Caco-2 (cell line): Measurements from ENCODE around the gene UBE2O. TPM values are rescaled to one million over a fixed set of nuclear protein-coding genes. Genes with fewer than 3 reads are reported as not detected.

Experiments used
- BruUV-seq: library from RNA; stranded (reverse); fragments of 400-500 nt; replicated peaks from 2 replicates; lab custom pipeline; 2021; lab: Mats Ljungman, UMichigan
- CTCF ChIA-PET: fragments of 300-600 bp; sonication (Branson Sonifier 250); formaldehyde crosslinking; loops from one replicate; lab custom pipeline; 2022; ENCODE audit warnings: antibody characterized with exemption; lab: Charles Lee
- POLR2A ChIA-PET: fragments of 300-600 bp; sonication (Branson Sonifier 250); formaldehyde crosslinking; loops from one replicate; lab custom pipeline; 2022; ENCODE audit warnings: antibody characterized with exemption; lab: Charles Lee
- DNase-seq, 2 experiments: peaks; one replicate each; pipeline versions ENCODE4 v3.0.0 to v3.0.0-alpha.2; 2020 to 2022
- H3K27me3 ChIP-seq: replicated peaks from 2 replicates; pipeline ENCODE4 v1.6.0; 2011; ENCODE audit warnings: low read length; ENCODE audit not compliant: control insufficient read depth, insufficient read depth
- H3K36me3 ChIP-seq: 2 replicates; pipeline ENCODE4 v1.5.1; 2011; ENCODE audit warnings: low read length; ENCODE audit not compliant: control insufficient read depth, insufficient read depth
- H3K4me1 ChIP-seq: fragments of 250-450 bp; sonication (Bioruptor Pico); 2 replicates; pipeline ENCODE4 v1.5.1; 2020; ENCODE audit warnings: mild to moderate bottlenecking
- H3K4me3 ChIP-seq: 2 replicates; pipeline ENCODE4 v1.5.1; 2011; ENCODE audit warnings: low read depth, mild to moderate bottlenecking, control low read depth, low read length
- H3K9me3 ChIP-seq: fragments of 250-450 bp; sonication (Bioruptor Pico); 2 replicates; pipeline ENCODE4 v1.5.1; 2020; ENCODE audit warnings: mild to moderate bottlenecking, moderate library complexity
- H3K27ac Mint-ChIP-seq: one replicate; pipeline ENCODE4 v1.8.0; 2022; ENCODE audit warnings: mixed read lengths; ENCODE audit not compliant: unreplicated experiment
- H3K27me3 Mint-ChIP-seq: one replicate; pipeline ENCODE4 v1.8.0; 2022; ENCODE audit warnings: mixed read lengths; ENCODE audit not compliant: insufficient read depth, unreplicated experiment
- H3K36me3 Mint-ChIP-seq: one replicate; pipeline ENCODE4 v1.8.0; 2022; ENCODE audit warnings: mild to moderate bottlenecking, mixed read lengths; ENCODE audit not compliant: insufficient read depth, unreplicated experiment
- H3K4me1 Mint-ChIP-seq: one replicate; pipeline ENCODE4 v1.8.0; 2022; ENCODE audit warnings: low read depth, mixed read lengths; ENCODE audit not compliant: unreplicated experiment
- H3K4me3 Mint-ChIP-seq: one replicate; pipeline ENCODE4 v1.8.0; 2022; ENCODE audit warnings: mild to moderate bottlenecking, moderate library complexity, mixed read lengths; ENCODE audit not compliant: unreplicated experiment
- H3K9me3 Mint-ChIP-seq: one replicate; pipeline ENCODE4 v1.8.0; 2022; ENCODE audit warnings: mixed read lengths; ENCODE audit not compliant: unreplicated experiment
- intact Hi-C: fragments of 100-400 bp; cut with micrococcal nuclease; formaldehyde crosslinking; loops from one replicate; pipeline ENCODE4 v1.10.0; 2022; ENCODE audit not compliant: unreplicated experiment
- total RNA-seq: library from RNA; stranded (reverse); gene quantifications from 2 replicates; pipeline ENCODE4 v1.2.3, GENCODE V29; 2022
- TF ChIP-seq, protein P1 (sequence below), 2 experiments: fragments of 200-600 bp in 1 of 2; IDR thresholded peaks; 1 replicate in 1 of 2; 2 replicates in 1 of 2; pipeline versions ENCODE4 v1.5.1 to v1.8.0; 2011 to 2022; ENCODE audit warnings: antibody characterized with exemption in 1 of 2, control low read depth in 1 of 2, inconsistent platforms in 1 of 2, low read depth in 1 of 2, low read length in 1 of 2, mild to moderate bottlenecking in 1 of 2, moderate library complexity in 1 of 2; ENCODE audit not compliant: insufficient read depth in 1 of 2, severe bottlenecking in 1 of 2, unreplicated experiment in 1 of 2

Gene UBE2O
- total RNA-seq, 1 experiment from 2014 or later: 37.6 TPM

DNA sequence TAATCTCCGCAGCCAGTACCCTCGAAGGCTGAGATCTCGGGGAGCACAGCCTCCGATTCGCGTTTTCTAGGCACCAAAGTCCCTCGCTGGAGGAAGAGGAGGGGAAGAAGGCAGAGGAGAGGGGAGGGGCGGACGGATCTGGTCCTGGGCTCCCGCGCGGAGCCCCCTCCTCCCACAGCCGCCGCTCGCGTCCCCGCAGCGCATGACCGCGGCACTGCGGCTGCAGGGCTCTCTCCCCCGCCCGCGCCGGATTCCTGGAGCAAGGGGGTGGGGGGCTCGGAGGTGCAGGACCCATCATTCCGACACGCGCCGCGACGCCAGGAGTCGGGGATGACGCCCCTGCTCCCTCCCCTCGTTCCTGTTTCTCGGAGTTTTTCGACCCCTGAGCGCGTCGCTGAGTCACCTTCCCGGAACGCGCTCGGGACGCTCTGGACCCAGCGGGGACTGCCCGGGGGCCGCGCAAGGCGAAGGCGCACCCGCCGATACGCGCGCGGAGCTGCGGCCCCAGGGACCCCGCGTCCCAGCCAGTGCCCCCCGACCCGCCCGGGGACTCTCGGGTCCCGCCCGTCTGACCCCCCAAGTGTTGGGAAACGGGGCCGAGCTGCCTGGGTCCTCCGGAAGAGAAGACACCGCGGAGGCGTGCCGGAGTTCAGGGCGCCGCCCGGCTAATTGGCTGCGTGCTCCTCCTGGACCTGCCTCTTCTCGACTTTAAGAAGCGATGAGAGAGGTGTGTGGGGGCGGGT is 70.0 kb downstream of the UBE2O start:
- Mint-ChIP-seq H3K4me3 (peak overlapping the region; percentile 91), H3K9me3 (no peaks in the 10 kb centered on the region), H3K27ac (no peak overlapping the region), H3K4me1 (no peaks in the 10 kb centered on the region), H3K27me3 (no peaks in the 10 kb centered on the region), H3K36me3 (peaks cover 12% of the 10 kb centered on the region)
- peaks cover 14% of the 10 kb centered on the region for H3K4me1 ChIP-seq
- TF ChIP-seq, protein P1, sequence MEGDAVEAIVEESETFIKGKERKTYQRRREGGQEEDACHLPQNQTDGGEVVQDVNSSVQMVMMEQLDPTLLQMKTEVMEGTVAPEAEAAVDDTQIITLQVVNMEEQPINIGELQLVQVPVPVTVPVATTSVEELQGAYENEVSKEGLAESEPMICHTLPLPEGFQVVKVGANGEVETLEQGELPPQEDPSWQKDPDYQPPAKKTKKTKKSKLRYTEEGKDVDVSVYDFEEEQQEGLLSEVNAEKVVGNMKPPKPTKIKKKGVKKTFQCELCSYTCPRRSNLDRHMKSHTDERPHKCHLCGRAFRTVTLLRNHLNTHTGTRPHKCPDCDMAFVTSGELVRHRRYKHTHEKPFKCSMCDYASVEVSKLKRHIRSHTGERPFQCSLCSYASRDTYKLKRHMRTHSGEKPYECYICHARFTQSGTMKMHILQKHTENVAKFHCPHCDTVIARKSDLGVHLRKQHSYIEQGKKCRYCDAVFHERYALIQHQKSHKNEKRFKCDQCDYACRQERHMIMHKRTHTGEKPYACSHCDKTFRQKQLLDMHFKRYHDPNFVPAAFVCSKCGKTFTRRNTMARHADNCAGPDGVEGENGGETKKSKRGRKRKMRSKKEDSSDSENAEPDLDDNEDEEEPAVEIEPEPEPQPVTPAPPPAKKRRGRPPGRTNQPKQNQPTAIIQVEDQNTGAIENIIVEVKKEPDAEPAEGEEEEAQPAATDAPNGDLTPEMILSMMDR (IDR thresholded peaks at IDR 0.05; ENCODE audit: insufficient read depth in 1 of 2, low read depth in 1 of 2, low read length in 1 of 2, severe bottlenecking in 1 of 2, unreplicated experiment in 1 of 2): no peak
- H3K4me3 ChIP-seq: peak overlapping the region; percentile 76
- peaks cover 1% of the 10 kb centered on the region; the same call in 1 of the 2 replicates for H3K27me3 ChIP-seq
- no TSS peak for BruUV-seq
- CTCF ChIA-PET: interaction anchor here (0.5 to 5.6 kb wide), 5 partner anchors 15 to 1251 kb away, joined by 3 to 49 read pairs (median 4); partner anchors contain the start of genes NT5C, PRPSAP1 and TRIM47
- H3K9me3 ChIP-seq: no peaks in the 10 kb centered on the region
- peak in 1 of 2 experiments; percentile 62 for DNase-seq
- intact Hi-C loops: loop anchor here (2.0 kb wide), 1 partner anchor 30 kb away; the partner anchor contains the start of gene PRPSAP1
- no peaks in the 10 kb centered on the region for H3K36me3 ChIP-seq
- POLR2A ChIA-PET: interaction anchor here (0.7 kb wide), 1 partner anchor 119 kb away, joined by 4 read pairs; no protein-coding TSS in a partner anchor

DNA sequence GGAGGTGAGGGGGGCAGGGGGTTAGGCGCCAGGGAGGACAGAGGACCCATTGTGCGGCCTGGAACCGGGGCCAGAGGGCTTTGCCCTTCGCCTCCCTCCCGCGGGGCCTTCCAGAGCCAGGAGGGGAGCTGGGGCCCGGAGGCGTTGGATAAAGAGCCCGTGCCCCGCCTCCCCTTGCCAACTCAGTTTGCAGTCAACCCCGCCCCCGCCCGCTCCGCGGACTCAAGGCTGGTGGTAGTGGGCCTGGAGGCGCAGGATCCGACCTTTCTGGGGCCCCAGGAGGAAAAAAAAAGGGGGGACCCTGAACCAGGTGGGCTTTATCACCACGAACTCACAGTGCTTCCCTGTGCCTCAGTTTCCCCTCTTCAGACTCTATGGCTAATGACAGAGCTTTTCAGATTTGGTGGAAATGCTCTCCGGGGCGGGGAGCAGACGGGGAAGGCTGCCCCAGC is 70.6 kb downstream of the UBE2O start:
- H3K36me3 Mint-ChIP-seq: peaks cover 10% of the 10 kb centered on the region
- no peak for DNase-seq
- intact Hi-C loops: loop anchor here (2.0 kb wide), 1 partner anchor 30 kb away; the partner anchor contains the start of gene PRPSAP1
- H3K4me3 ChIP-seq: peak overlapping the region; percentile 76
- TF ChIP-seq, protein P1 (IDR thresholded peaks at IDR 0.05; ENCODE audit: insufficient read depth in 1 of 2, low read depth in 1 of 2, low read length in 1 of 2, severe bottlenecking in 1 of 2, unreplicated experiment in 1 of 2): no peak
- BruUV-seq: no TSS peak
- ChIA-PET POLR2A (no interaction called here), CTCF (interaction anchor here (0.5 to 0.7 kb wide), 3 partner anchors 27 to 1251 kb away, joined by 3 to 4 read pairs (median 4); partner anchors contain the start of genes NT5C and TRIM47)
- H3K4me1 ChIP-seq: peaks cover 14% of the 10 kb centered on the region
- no peak overlapping the region for H3K27ac Mint-ChIP-seq
- H3K9me3 Mint-ChIP-seq: no peaks in the 10 kb centered on the region
- peaks cover 1% of the 10 kb centered on the region; the same call in 1 of the 2 replicates for H3K27me3 ChIP-seq
- H3K4me1 Mint-ChIP-seq: no peaks in the 10 kb centered on the region
- H3K4me3 Mint-ChIP-seq: peak overlapping the region; percentile 91
- H3K27me3 Mint-ChIP-seq: no peaks in the 10 kb centered on the region
- no peaks in the 10 kb centered on the region for H3K9me3 ChIP-seq
- no peaks in the 10 kb centered on the region for H3K36me3 ChIP-seq

DNA sequence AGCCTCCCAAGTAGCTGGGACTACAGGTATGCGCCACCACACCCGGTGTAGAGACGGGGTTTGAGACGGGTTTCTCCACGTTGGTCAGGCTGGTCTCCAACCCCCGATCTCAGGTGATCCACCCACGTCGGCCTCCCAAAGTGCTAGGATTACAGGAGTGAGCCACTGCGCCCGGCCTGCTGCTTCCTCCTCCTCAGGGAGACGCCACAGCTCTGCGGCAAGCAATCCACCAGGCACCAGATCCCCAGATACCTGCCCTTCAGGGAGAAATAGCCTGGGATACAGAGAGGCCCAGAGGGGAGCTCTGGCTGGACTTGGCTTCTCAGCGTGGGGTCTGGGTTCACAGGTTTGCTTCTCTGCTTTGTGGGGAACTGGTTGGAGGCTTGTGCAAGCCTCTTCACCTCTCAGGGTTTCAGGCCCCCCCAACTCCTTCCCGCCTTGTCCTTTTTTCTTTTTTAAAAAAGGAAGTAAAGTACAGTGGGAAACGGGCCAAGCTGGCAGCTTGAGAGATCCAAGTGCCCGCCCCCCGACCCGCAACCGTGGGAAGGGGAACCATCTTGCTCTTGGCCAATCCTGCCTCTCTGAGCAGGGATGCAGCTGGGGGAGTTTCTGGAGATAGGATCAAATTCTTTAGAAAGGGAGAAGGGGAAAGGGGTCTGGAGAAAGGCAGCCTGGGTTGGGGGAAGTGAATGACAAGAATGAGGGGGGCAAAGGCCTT is 71.2 kb downstream of the UBE2O start:
- Mint-ChIP-seq H3K27me3 (no peaks in the 10 kb centered on the region), H3K27ac (no peak overlapping the region), H3K4me3 (peak overlapping the region; percentile 91), H3K4me1 (no peaks in the 10 kb centered on the region), H3K36me3 (peaks cover 4% of the 10 kb centered on the region), H3K9me3 (no peaks in the 10 kb centered on the region)
- Histone ChIP-seq H3K9me3 (no peaks in the 10 kb centered on the region), H3K4me1 (peaks cover 14% of the 10 kb centered on the region), H3K36me3 (no peaks in the 10 kb centered on the region), H3K4me3 (no peak overlapping the region), H3K27me3 (peaks cover 1% of the 10 kb centered on the region; the same call in 1 of the 2 replicates)
- CTCF ChIA-PET: interaction anchor here (0.6 to 0.7 kb wide), 3 partner anchors 27 to 265 kb away, joined by 3 to 5 read pairs (median 4); no protein-coding TSS in a partner anchor
- no peak for DNase-seq
- no TSS peak for BruUV-seq
- TF ChIP-seq, protein P1 (IDR thresholded peaks at IDR 0.05; ENCODE audit: insufficient read depth in 1 of 2, low read depth in 1 of 2, low read length in 1 of 2, severe bottlenecking in 1 of 2, unreplicated experiment in 1 of 2): no peak
- intact Hi-C loops: loop anchor here (2.0 kb wide), 1 partner anchor 29 kb away; the partner anchor contains the start of gene PRPSAP1
- POLR2A ChIA-PET: interaction anchor here (0.7 kb wide), 1 partner anchor 123 kb away, joined by 3 read pairs; no protein-coding TSS in a partner anchor
